CD8-positive, alpha-beta memory T cell (primary cell): ENCODE measurements around the gene SIRPD. TPM values are rescaled to one million over a fixed set of nuclear protein-coding genes. Genes with fewer than 3 reads are reported as not detected.

Source experiments
- CTCF ChIA-PET: fragments of 350-600 bp; sonication (Branson Sonifier 250); formaldehyde crosslinking; loops from one replicate; lab custom pipeline; 2021; ENCODE audit warnings: antibody characterized with exemption; lab: Charles Lee
- POLR2A ChIA-PET: fragments of 350-600 bp; sonication (Branson Sonifier 250); formaldehyde crosslinking; loops from one replicate; lab custom pipeline; 2021; ENCODE audit warnings: antibody characterized with exemption; lab: Charles Lee
- DNase-seq, 5 donors: peaks; one replicate each; pipeline versions ENCODE4 v3.0.0 to v3.0.0-alpha.2; 2020 to 2022; ENCODE audit warnings: mixed read lengths in 1 of 5
- H3K27ac ChIP-seq: one replicate; pipeline ENCODE4 v1.7.0; 2013; ENCODE audit warnings: low read depth, mild to moderate bottlenecking, low read length, moderate library complexity
- H3K27me3 ChIP-seq: 2 replicates; pipeline ENCODE4 v1.7.0; 2013; ENCODE audit warnings: low read length, mild to moderate bottlenecking; ENCODE audit not compliant: insufficient read depth, poor library complexity, severe bottlenecking
- H3K36me3 ChIP-seq: 2 replicates; pipeline ENCODE4 v1.7.0; 2013; ENCODE audit warnings: mild to moderate bottlenecking, low read length, moderate library complexity; ENCODE audit not compliant: insufficient read depth
- H3K4me1 ChIP-seq: 2 replicates; pipeline ENCODE4 v1.7.0; 2013; ENCODE audit warnings: mild to moderate bottlenecking, low read length, moderate library complexity; ENCODE audit not compliant: insufficient read depth
- H3K4me3 ChIP-seq: 2 replicates; pipeline ENCODE4 v1.7.0; 2013; ENCODE audit warnings: mild to moderate bottlenecking, low read length
- H3K9me3 ChIP-seq: 2 replicates; pipeline ENCODE4 v1.7.0; 2013; ENCODE audit warnings: mild to moderate bottlenecking, low read length
- H3K27ac Mint-ChIP-seq, 8 donors: one replicate each; pipeline ENCODE4 v1.8.0; 2020 to 2021; ENCODE audit warnings: mixed read lengths in 8 of 8, mild to moderate bottlenecking in 6 of 8, inconsistent platforms in 3 of 8, moderate library complexity in 3 of 8
- H3K27me3 Mint-ChIP-seq, 2 donors: one replicate each; pipeline ENCODE4 v1.8.0; 2020 to 2021; ENCODE audit warnings: mixed read lengths in 2 of 2, mild to moderate bottlenecking in 1 of 2, moderate library complexity in 1 of 2
- H3K36me3 Mint-ChIP-seq, 3 donors: one replicate each; pipeline ENCODE4 v1.8.0; 2020 to 2021; ENCODE audit warnings: mixed read lengths in 3 of 3, inconsistent platforms in 1 of 3, mild to moderate bottlenecking in 1 of 3
- H3K4me1 Mint-ChIP-seq, 3 donors: one replicate each; pipeline ENCODE4 v1.8.0; 2020 to 2021; ENCODE audit warnings: mixed read lengths in 3 of 3, inconsistent platforms in 1 of 3, mild to moderate bottlenecking in 1 of 3
- H3K4me3 Mint-ChIP-seq, 7 donors: one replicate each; pipeline ENCODE4 v1.8.0; 2020 to 2021; ENCODE audit warnings: mixed read lengths in 7 of 7, mild to moderate bottlenecking in 6 of 7, moderate library complexity in 4 of 7, inconsistent platforms in 2 of 7
- H3K9me3 Mint-ChIP-seq, 5 donors: one replicate each; pipeline ENCODE4 v1.8.0; 2020 to 2022; ENCODE audit warnings: mixed read lengths in 5 of 5, mild to moderate bottlenecking in 3 of 5, moderate library complexity in 2 of 5, inconsistent platforms in 1 of 5
- polyA plus RNA-seq: library from polyadenylated mRNA; unstranded; fragments of 300-500 nt; fragmentation: Illumina TruSeq; gene quantifications from one replicate; pipeline ENCODE4 v1.2.3, GENCODE V29; 2021
- total RNA-seq, 2 experiments: library from RNA; stranded (reverse); gene quantifications; one replicate each; pipeline ENCODE4 v1.2.3, GENCODE V29; 2021

Gene SIRPD
- total and polyA plus RNA-seq, 3 experiments from 2014 or later, result not detected

DNA sequence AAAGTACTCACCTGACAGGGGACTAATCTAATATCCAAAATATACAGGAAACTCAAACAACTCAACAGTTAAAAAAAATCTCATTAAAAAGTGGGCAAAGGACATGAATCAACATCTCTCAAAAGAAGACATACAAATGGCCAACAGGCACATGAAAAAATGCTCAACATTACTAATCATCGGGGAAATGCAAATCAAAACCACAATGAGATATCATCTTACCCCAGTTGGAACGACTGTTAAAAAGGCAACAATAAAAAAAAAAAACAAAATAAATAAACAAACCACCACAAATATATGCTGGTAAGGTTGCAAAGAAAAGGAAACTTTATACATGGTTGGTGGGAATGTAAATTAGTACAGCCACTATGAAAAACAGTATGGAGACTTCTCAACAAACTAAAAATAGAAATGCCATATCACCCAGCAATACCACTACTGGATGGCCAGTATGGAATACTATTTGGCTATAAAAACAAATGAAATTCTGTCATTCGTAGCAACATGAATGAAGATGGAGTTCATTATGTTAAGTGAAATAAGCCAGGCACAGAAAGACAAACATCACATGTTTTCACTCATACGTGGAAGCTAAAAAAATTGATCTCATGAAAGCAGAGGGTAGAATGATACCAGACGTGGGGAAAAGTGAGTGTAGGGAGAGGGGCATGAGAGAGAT, 72.9 kb downstream of the SIRPD start:
- peaks cover 0 to 5% (median 0%) of the 10 kb centered on the region in 5 donors for H3K9me3 Mint-ChIP-seq
- Histone ChIP-seq H3K27ac (no peak overlapping the region), H3K9me3 (no peaks in the 10 kb centered on the region), H3K4me3 (no peak overlapping the region), H3K36me3 (no peaks in the 10 kb centered on the region), H3K4me1 (no peaks in the 10 kb centered on the region), H3K27me3 (peaks cover 7% of the 10 kb centered on the region)
- DNase-seq, result no peak
- CTCF ChIA-PET, result no interaction called here
- H3K27ac Mint-ChIP-seq, result peak overlapping the region in 1 of 8 donors; percentile 22
- no peaks in the 10 kb centered on the region for H3K36me3 Mint-ChIP-seq
- H3K4me1 Mint-ChIP-seq, result no peaks in the 10 kb centered on the region
- peaks cover 23 to 80% of the 10 kb centered on the region in 2 donors for H3K27me3 Mint-ChIP-seq
- H3K4me3 Mint-ChIP-seq, result no peak overlapping the region
- POLR2A ChIA-PET, result no interaction called here

Other genes starting within 250 kb of the SIRPD start
- 1 to 10 TPM; 3.7 to 4.7 TPM for gene SDCBP2, start 228.6 kb downstream of the SIRPD start, total RNA-seq
- 2.2 TPM for gene SDCBP2, start 228.6 kb downstream of the SIRPD start, polyA plus RNA-seq
- 100 to 1,000 TPM; 274 TPM for gene FKBP1A, start 164.7 kb downstream of the SIRPD start, total RNA-seq
- gene FKBP1A, start 164.7 kb downstream of the SIRPD start, polyA plus RNA-seq, result 43.1 TPM
- 100 to 1,000 TPM; 103 to 107 TPM for gene NSFL1C, start 90.9 kb downstream of the SIRPD start, total RNA-seq
- gene NSFL1C, start 90.9 kb downstream of the SIRPD start, polyA plus RNA-seq, result 78.8 TPM
- not detected for gene SIRPB2, start 66.3 kb downstream of the SIRPD start, total RNA-seq
- gene SIRPB2, start 66.3 kb downstream of the SIRPD start, polyA plus RNA-seq, result not detected
- gene SIRPB1, start 62.3 kb upstream of the SIRPD start, total RNA-seq, result 1 to 10 TPM; 1.5 to 2.3 TPM
- 0.93 TPM for gene SIRPB1, start 62.3 kb upstream of the SIRPD start, polyA plus RNA-seq
- 10 to 100 TPM in 1 of 2 experiments, 1 to 10 TPM in 1; 9.3 to 11.7 TPM for gene SIRPG, start 100.1 kb upstream of the SIRPD start, total RNA-seq
- gene SIRPG, start 100.1 kb upstream of the SIRPD start, polyA plus RNA-seq, result 149 TPM